Liver (tissue), 9 donors: ENCODE results near the gene CCR7. TPM values are rescaled to one million over a fixed set of nuclear protein-coding genes. Genes with fewer than 3 reads are reported as not detected.

Experiments used
- DNase-seq: peaks from one replicate; pipeline ENCODE4 v3.0.0-alpha.2; 2017; ENCODE audit warnings: low spot score
- H3K27ac ChIP-seq, 2 donors: one replicate each; pipeline ENCODE4 v1.7.0; 2013; ENCODE audit warnings: inconsistent platforms in 2 of 2, low read length in 2 of 2, control low read depth in 1 of 2, low read depth in 1 of 2, mild to moderate bottlenecking in 1 of 2
- H3K27me3 ChIP-seq, 4 donors: one replicate each; pipeline versions ENCODE4 v1.6.1 to v1.7.0; 2013; ENCODE audit warnings: low read length in 3 of 4, inconsistent platforms in 1 of 4, mild to moderate bottlenecking in 1 of 4, moderate library complexity in 1 of 4; ENCODE audit not compliant: control insufficient read depth in 4 of 4, insufficient read depth in 4 of 4
- H3K36me3 ChIP-seq, 4 donors: one replicate each; pipeline versions ENCODE4 v1.6.1 to v1.7.0; 2013; ENCODE audit warnings: low read length in 3 of 4, mild to moderate bottlenecking in 3 of 4, low read depth in 1 of 4, moderate library complexity in 1 of 4; ENCODE audit not compliant: control insufficient read depth in 4 of 4, insufficient read depth in 3 of 4
- H3K4me1 ChIP-seq, 4 donors: one replicate each; pipeline versions ENCODE4 v1.6.1 to v1.7.0; 2013; ENCODE audit warnings: low read length in 3 of 4, mild to moderate bottlenecking in 3 of 4, moderate library complexity in 1 of 4; ENCODE audit not compliant: control insufficient read depth in 4 of 4, insufficient read depth in 4 of 4
- H3K4me3 ChIP-seq, 3 donors: one replicate each; pipeline versions ENCODE4 v1.6.1 to v1.7.0; 2013; ENCODE audit warnings: low read length in 3 of 3, control low read depth in 1 of 3, low read depth in 1 of 3, mild to moderate bottlenecking in 1 of 3
- H3K9ac ChIP-seq, 2 donors: one replicate each; pipeline ENCODE4 v1.7.0; 2013; ENCODE audit warnings: low read length in 2 of 2, mild to moderate bottlenecking in 2 of 2, moderate library complexity in 2 of 2, control low read depth in 1 of 2, low read depth in 1 of 2
- H3K9me3 ChIP-seq, 4 donors: one replicate each; pipeline versions ENCODE4 v1.6.1 to v1.7.0; 2013; ENCODE audit warnings: low read length in 3 of 4; ENCODE audit not compliant: control insufficient read depth in 4 of 4
- ATF3 ChIP-seq: IDR thresholded peaks from 2 replicates; pipeline ENCODE4 v1.6.1; 2016; ENCODE audit warnings: antibody characterized with exemption
- EGR1 ChIP-seq, 2 donors: IDR thresholded peaks; 2 replicates each; pipeline ENCODE4 v1.6.1; 2016 to 2018; ENCODE audit warnings: antibody characterized with exemption in 2 of 2, low read depth in 2 of 2
- FOXA1 ChIP-seq: IDR thresholded peaks from 2 replicates; pipeline ENCODE4 v1.6.1; 2016; ENCODE audit warnings: antibody characterized with exemption
- FOXA2 ChIP-seq: IDR thresholded peaks from 2 replicates; pipeline ENCODE4 v1.6.1; 2016; ENCODE audit warnings: antibody characterized with exemption
- GABPA ChIP-seq, 2 donors: IDR thresholded peaks in 1 of 2; conservative IDR thresholded peaks in 1 of 2; 2 replicates each; pipeline ENCODE4 v1.6.1; 2016; ENCODE audit warnings: antibody characterized with exemption in 2 of 2, mild to moderate bottlenecking in 1 of 2, moderate library complexity in 1 of 2
- HNF4A ChIP-seq, 2 donors: conservative IDR thresholded peaks; 2 replicates each; pipeline ENCODE4 v1.6.1; 2016; ENCODE audit warnings: antibody characterized with exemption in 2 of 2, mild to moderate bottlenecking in 2 of 2
- HNF4G ChIP-seq: IDR thresholded peaks from 2 replicates; pipeline ENCODE4 v1.6.1; 2016; ENCODE audit warnings: antibody characterized with exemption
- MAX ChIP-seq: IDR thresholded peaks from 2 replicates; pipeline ENCODE4 v1.6.1; 2016; ENCODE audit warnings: antibody characterized with exemption
- NR2F2 ChIP-seq: IDR thresholded peaks from 2 replicates; pipeline ENCODE4 v1.6.1; 2016; ENCODE audit warnings: antibody characterized with exemption
- RAD21 ChIP-seq, 2 donors: IDR thresholded peaks; 2 replicates each; pipeline ENCODE4 v1.6.1; 2016; ENCODE audit warnings: antibody characterized with exemption in 2 of 2, mild to moderate bottlenecking in 2 of 2
- REST ChIP-seq: IDR thresholded peaks from 2 replicates; pipeline ENCODE4 v1.6.1; 2016; ENCODE audit warnings: antibody characterized with exemption, mild to moderate bottlenecking
- RXRA ChIP-seq, 2 donors: IDR thresholded peaks; 2 replicates each; pipeline ENCODE4 v1.6.1; 2017 to 2018; ENCODE audit warnings: antibody characterized with exemption in 2 of 2, mild to moderate bottlenecking in 1 of 2
- SP1 ChIP-seq: IDR thresholded peaks from 2 replicates; pipeline ENCODE4 v1.6.1; 2018; ENCODE audit warnings: antibody characterized with exemption, mild to moderate bottlenecking
- TAF1 ChIP-seq: conservative IDR thresholded peaks from 2 replicates; pipeline ENCODE4 v1.6.1; 2016; ENCODE audit warnings: antibody characterized with exemption, mild to moderate bottlenecking
- YY1 ChIP-seq: IDR thresholded peaks from 2 replicates; pipeline ENCODE4 v1.6.1; 2016; ENCODE audit warnings: antibody characterized with exemption, mild to moderate bottlenecking
- WGBS: extraction: QIAGEN DNeasy Blood & Tissue Kit; methylation state at CpG from one replicate; pipeline ENCODE4 v1.1.7; 2013; 5-methylcytosine and 5-hydroxymethylcytosine counted together
- polyA plus RNA-seq, 2 donors: library from polyadenylated mRNA; stranded (reverse) in 1 of 2; unstranded in 1 of 2; fragments of 200-250 nt in 1 of 2; fragments of >200 nt in 1 of 2; fragmentation: Nextera tagmentation in 1 of 2; extraction: Ambion mirVana in 1 of 2; gene quantifications; one replicate each; pipeline versions ENCODE4 v1.2.1 to v1.2.3, GENCODE V29; 2013 to 2015
- total RNA-seq, 2 donors: library from RNA; depleted of rRNA; stranded (reverse); fragments of >200 nt; gene quantifications; one replicate each; pipeline ENCODE4 v1.2.3, GENCODE V29; 2014
- TF ChIP-seq, protein P1 (sequence below): IDR thresholded peaks from 2 replicates; pipeline ENCODE4 v1.6.1; 2016; ENCODE audit warnings: antibody characterized with exemption
- TF ChIP-seq, protein P2 (sequence below): fragments of 150-350 bp; IDR thresholded peaks from 2 replicates; pipeline ENCODE4 v1.5.1; 2017; ENCODE audit warnings: improper control_type of control experiment, low read depth, low read length; ENCODE audit not compliant: missing input control
- donor health status: healthy.
- donor health status: healthy.
- donor health status: healthy.
- donor health status: healthy.
- donor health status: healthy.

Gene CCR7
- total and polyA plus RNA-seq, 4 donors = 0.08 to 0.89 (median 0.28) TPM

GRCh38 chr17:40511667-40512220 lies 53.5 kb downstream of the CCR7 start:
- H3K9me3 ChIP-seq = no peaks in the 10 kb centered on the region
- no peaks in the 10 kb centered on the region for H3K4me1 ChIP-seq
- no peak overlapping the region for H3K9ac ChIP-seq
- WGBS = 88% methylated on average over 12 of the region's 12 CpGs
- TF ChIP-seq EGR1 (IDR thresholded peaks at IDR 0.05; ENCODE audit: low read depth in 2 of 2) (no peak), NR2F2 (no peak), FOXA2 (no peak), YY1 (no peak), TAF1 (no peak), SP1 (no peak), HNF4A (conservative IDR thresholded peaks at IDR 0.05) (no peak), ATF3 (no peak)
- TF ChIP-seq, protein P1, sequence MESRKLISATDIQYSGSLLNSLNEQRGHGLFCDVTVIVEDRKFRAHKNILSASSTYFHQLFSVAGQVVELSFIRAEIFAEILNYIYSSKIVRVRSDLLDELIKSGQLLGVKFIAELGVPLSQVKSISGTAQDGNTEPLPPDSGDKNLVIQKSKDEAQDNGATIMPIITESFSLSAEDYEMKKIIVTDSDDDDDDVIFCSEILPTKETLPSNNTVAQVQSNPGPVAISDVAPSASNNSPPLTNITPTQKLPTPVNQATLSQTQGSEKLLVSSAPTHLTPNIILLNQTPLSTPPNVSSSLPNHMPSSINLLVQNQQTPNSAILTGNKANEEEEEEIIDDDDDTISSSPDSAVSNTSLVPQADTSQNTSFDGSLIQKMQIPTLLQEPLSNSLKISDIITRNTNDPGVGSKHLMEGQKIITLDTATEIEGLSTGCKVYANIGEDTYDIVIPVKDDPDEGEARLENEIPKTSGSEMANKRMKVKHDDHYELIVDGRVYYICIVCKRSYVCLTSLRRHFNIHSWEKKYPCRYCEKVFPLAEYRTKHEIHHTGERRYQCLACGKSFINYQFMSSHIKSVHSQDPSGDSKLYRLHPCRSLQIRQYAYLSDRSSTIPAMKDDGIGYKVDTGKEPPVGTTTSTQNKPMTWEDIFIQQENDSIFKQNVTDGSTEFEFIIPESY = no peak
- DNase-seq = no peak
- H3K27me3 ChIP-seq = no peaks in the 10 kb centered on the region
- H3K27ac ChIP-seq = no peak overlapping the region
- no peaks in the 10 kb centered on the region for H3K36me3 ChIP-seq
- H3K4me3 ChIP-seq = no peak overlapping the region

- no peaks in the 10 kb centered on the region for H3K36me3 ChIP-seq
Observed at GRCh38 chr17:40511136-40511535, 54.1 kb downstream of the CCR7 start.

More at GRCh38 chr17:40511136-40511535, 54.1 kb downstream of the CCR7 start:
- TF ChIP-seq, protein P2, sequence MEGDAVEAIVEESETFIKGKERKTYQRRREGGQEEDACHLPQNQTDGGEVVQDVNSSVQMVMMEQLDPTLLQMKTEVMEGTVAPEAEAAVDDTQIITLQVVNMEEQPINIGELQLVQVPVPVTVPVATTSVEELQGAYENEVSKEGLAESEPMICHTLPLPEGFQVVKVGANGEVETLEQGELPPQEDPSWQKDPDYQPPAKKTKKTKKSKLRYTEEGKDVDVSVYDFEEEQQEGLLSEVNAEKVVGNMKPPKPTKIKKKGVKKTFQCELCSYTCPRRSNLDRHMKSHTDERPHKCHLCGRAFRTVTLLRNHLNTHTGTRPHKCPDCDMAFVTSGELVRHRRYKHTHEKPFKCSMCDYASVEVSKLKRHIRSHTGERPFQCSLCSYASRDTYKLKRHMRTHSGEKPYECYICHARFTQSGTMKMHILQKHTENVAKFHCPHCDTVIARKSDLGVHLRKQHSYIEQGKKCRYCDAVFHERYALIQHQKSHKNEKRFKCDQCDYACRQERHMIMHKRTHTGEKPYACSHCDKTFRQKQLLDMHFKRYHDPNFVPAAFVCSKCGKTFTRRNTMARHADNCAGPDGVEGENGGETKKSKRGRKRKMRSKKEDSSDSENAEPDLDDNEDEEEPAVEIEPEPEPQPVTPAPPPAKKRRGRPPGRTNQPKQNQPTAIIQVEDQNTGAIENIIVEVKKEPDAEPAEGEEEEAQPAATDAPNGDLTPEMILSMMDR = no peak
- no peak for TF ChIP-seq RXRA (IDR thresholded peaks at IDR 0.05)
- no peak for TF ChIP-seq HNF4G
- no peak for TF ChIP-seq TAF1
- no peak for TF ChIP-seq FOXA1
- no peak for TF ChIP-seq MAX
- TF ChIP-seq HNF4A (conservative IDR thresholded peaks at IDR 0.05) = no peak
- no peak for TF ChIP-seq ATF3
- no peak for TF ChIP-seq YY1
- TF ChIP-seq GABPA (IDR thresholded peaks at IDR 0.05 in 1 of 2, conservative IDR thresholded peaks at IDR 0.05 in 1 of 2) = no peak
- TF ChIP-seq RAD21 (IDR thresholded peaks at IDR 0.05) = no peak
- TF ChIP-seq NR2F2 = no peak
- no peak for TF ChIP-seq REST
- no peak for TF ChIP-seq SP1
- DNase-seq = no peak
- Histone ChIP-seq H3K4me1 (no peaks in the 10 kb centered on the region), H3K27ac (no peak overlapping the region), H3K27me3 (no peaks in the 10 kb centered on the region), H3K9ac (no peak overlapping the region), H3K9me3 (no peaks in the 10 kb centered on the region), H3K4me3 (no peak overlapping the region)
- 88% methylated on average over 2 of the region's 2 CpGs for WGBS
